PC-3 (cell line): ENCODE measurements around the gene VPS51. TPM values are rescaled to one million over a fixed set of nuclear protein-coding genes. Genes with fewer than 3 reads are reported as not detected.

Source experiments
- ATAC-seq: fragments of 200-7000 bp; cut with Tn5 transposase; 2 replicates; pipeline ENCODE4 v1.9.1; 2020; ENCODE audit warnings: mild to moderate bottlenecking, moderate library complexity
- BruUV-seq: library from RNA; stranded (reverse); fragments of 400-500 nt; replicated peaks from 2 replicates; lab custom pipeline; 2021; lab: Mats Ljungman, UMichigan
- CTCF ChIA-PET: fragments of 300-600 bp; sonication (Branson Sonifier 250); formaldehyde crosslinking; loops from one replicate; lab custom pipeline; 2022; ENCODE audit warnings: antibody characterized with exemption; lab: Charles Lee
- POLR2A ChIA-PET: fragments of 300-600 bp; sonication (Branson Sonifier 250); formaldehyde crosslinking; loops from one replicate; lab custom pipeline; 2022; ENCODE audit warnings: antibody characterized with exemption; ENCODE audit not compliant: unreplicated experiment; lab: Charles Lee
- DNase-seq: peaks from one replicate; pipeline ENCODE4 v3.0.0-alpha.2; 2015
- H2AFZ ChIP-seq: fragments of 300-600 bp; sonication (generic); 2 replicates; pipeline ENCODE4 v1.6.0; 2016; ENCODE audit warnings: antibody characterized with exemption, low read length
- H3F3A ChIP-seq: fragments of 300-600 bp; sonication (generic); one replicate; pipeline ENCODE4 v1.6.0; 2017; ENCODE audit warnings: antibody characterized with exemption, low read length, control low read depth, mild to moderate bottlenecking; ENCODE audit not compliant: unreplicated experiment
- H3K27ac ChIP-seq: fragments of 300-600 bp; sonication (generic); 2 replicates; pipeline ENCODE4 v1.5.1; 2016; ENCODE audit warnings: mild to moderate bottlenecking, low read length
- H3K27me3 ChIP-seq: fragments of 300-600 bp; sonication (generic); 2 replicates; pipeline ENCODE4 v1.6.1; 2016; ENCODE audit warnings: low read length, mixed read lengths
- H3K36me3 ChIP-seq: fragments of 300-600 bp; sonication (generic); 2 replicates; pipeline ENCODE4 v1.6.1; 2016; ENCODE audit warnings: low read depth, mixed run types, low read length, mixed read lengths
- H3K4me1 ChIP-seq: fragments of 300-600 bp; sonication (generic); 2 replicates; pipeline ENCODE4 v1.5.1; 2016; ENCODE audit warnings: low read length; ENCODE audit not compliant: insufficient read depth
- H3K4me2 ChIP-seq: fragments of 300-600 bp; sonication (generic); 2 replicates; pipeline ENCODE4 v1.6.0; 2016; ENCODE audit warnings: low read length
- H3K4me3 ChIP-seq: fragments of 300-600 bp; sonication (generic); 2 replicates; pipeline ENCODE4 v1.5.1; 2016; ENCODE audit warnings: mild to moderate bottlenecking, low read length, mixed read lengths
- H3K79me2 ChIP-seq: fragments of 300-600 bp; sonication (generic); 2 replicates; pipeline ENCODE4 v1.6.1; 2017; ENCODE audit warnings: low read length, mixed read lengths
- H3K9ac ChIP-seq: fragments of 300-600 bp; sonication (generic); 2 replicates; pipeline ENCODE4 v1.6.0; 2016; ENCODE audit warnings: mild to moderate bottlenecking, low read length
- H3K9me2 ChIP-seq: fragments of 300-600 bp; sonication (generic); replicated peaks from 2 replicates; pipeline ENCODE4 v1.6.1; 2016; ENCODE audit warnings: mixed run types, low read length, mixed read lengths
- H3K9me3 ChIP-seq: fragments of 300-600 bp; sonication (generic); 2 replicates; pipeline ENCODE4 v1.6.1; 2016; ENCODE audit warnings: low read length, mixed read lengths
- H4K20me1 ChIP-seq: fragments of 300-600 bp; sonication (generic); 2 replicates; pipeline ENCODE4 v1.6.1; 2016; ENCODE audit warnings: low read length, mixed read lengths
- CTCF ChIP-seq: fragments of 300-600 bp; sonication (generic); conservative IDR thresholded peaks from 2 replicates; pipeline ENCODE4 v1.5.1; 2017; ENCODE audit warnings: antibody characterized with exemption, low read depth, mild to moderate bottlenecking, low read length
- EZH2 ChIP-seq: fragments of 300-600 bp; sonication (generic); IDR thresholded peaks from one replicate; pipeline ENCODE4 v1.6.1; 2017; ENCODE audit warnings: antibody characterized with exemption, mild to moderate bottlenecking, low read length; ENCODE audit not compliant: unreplicated experiment
- EZH2phosphoT487 ChIP-seq: fragments of 300-600 bp; sonication (generic); IDR thresholded peaks from 2 replicates; pipeline ENCODE4 v1.6.1; 2018; ENCODE audit warnings: mild to moderate bottlenecking, antibody characterized with exemption, low read length, borderline replicate concordance
- intact Hi-C: fragments of 100-400 bp; cut with micrococcal nuclease; formaldehyde crosslinking; loops from 2 replicates; pipeline ENCODE4 v1.9.0; 2023
- total RNA-seq: library from RNA; depleted of rRNA; stranded (reverse); fragments of >200 nt; gene quantifications from 2 replicates; pipeline ENCODE4 v1.2.3, GENCODE V29; 2014

The VPS51 gene
- total RNA-seq, 1 experiment from 2014 or later = 414 TPM

- no peak for ATAC-seq
- Histone ChIP-seq H3F3A (peaks cover 20% of the 10 kb centered on the region), H3K4me2 (peak overlapping the region; percentile 89; the same call in 1 of the 2 replicates), H3K79me2 (peaks cover 73% of the 10 kb centered on the region), H2AFZ (no peak overlapping the region), H3K4me3 (no peak overlapping the region), H3K27ac (no peak overlapping the region), H3K9me2 (no peaks in the 10 kb centered on the region), H4K20me1 (0 out of 2 replicates have a peak, but pooled peaks cover 3% of the 10 kb centered on the region), H3K4me1 (peaks cover 30% of the 10 kb centered on the region), H3K36me3 (peaks cover 20% of the 10 kb centered on the region), H3K27me3 (no peaks in the 10 kb centered on the region), H3K9ac (no peak overlapping the region), H3K9me3 (no peaks in the 10 kb centered on the region)
- TF ChIP-seq EZH2phosphoT487 (no peak), EZH2 (no peak)
- POLR2A ChIA-PET = no interaction called here
- BruUV-seq = no TSS peak
- intact Hi-C loops = no loop called here
- no peak for DNase-seq
- CTCF ChIA-PET = interaction anchor here (0.7 kb wide), 1 partner anchor 10 kb away, joined by 3 read pairs; no protein-coding TSS in a partner anchor
Observed at GRCh38 chr11:65119670-65119995, 23.6 kb downstream of the VPS51 start.

- peaks cover 72% of the 10 kb centered on the region for H3K79me2 ChIP-seq
- no TSS peak for BruUV-seq
- no peak overlapping the region for H2AFZ ChIP-seq
- peaks cover 27% of the 10 kb centered on the region for H3K36me3 ChIP-seq
- CTCF ChIA-PET = interaction anchor here (0.7 kb wide), 1 partner anchor 135 kb away, joined by 5 read pairs; no protein-coding TSS in a partner anchor
- peak overlapping the region; percentile 89 for H3K4me2 ChIP-seq
- POLR2A ChIA-PET = no interaction called here
- peaks cover 20% of the 10 kb centered on the region for H3F3A ChIP-seq
- H3K4me3 ChIP-seq = peak overlapping the region; percentile 92
- no peaks in the 10 kb centered on the region for H3K27me3 ChIP-seq
- no peak for TF ChIP-seq CTCF
- TF ChIP-seq EZH2phosphoT487 = no peak
- no peak for TF ChIP-seq EZH2
- DNase-seq = no peak
- peak overlapping the region; percentile 42; the same call in 1 of the 2 replicates for H3K27ac ChIP-seq
- H4K20me1 ChIP-seq = 0 out of 2 replicates have a peak, but pooled peaks cover 3% of the 10 kb centered on the region
- H3K9me3 ChIP-seq = no peaks in the 10 kb centered on the region
- H3K9ac ChIP-seq = peak overlapping the region; percentile 96
- H3K4me1 ChIP-seq = peaks cover 32% of the 10 kb centered on the region
- no peak for ATAC-seq
- no peaks in the 10 kb centered on the region for H3K9me2 ChIP-seq
- intact Hi-C loops = no loop called here
Observed at GRCh38 chr11:65120831-65121230, 24.8 kb downstream of the VPS51 start.

- TSS peak; percentile 66 for BruUV-seq
- peaks cover 31% of the 10 kb centered on the region for H3K36me3 ChIP-seq
- CTCF ChIA-PET = interaction anchor here (0.7 to 0.9 kb wide), 2 partner anchors 11 to 134 kb away, joined by 3 to 5 read pairs; no protein-coding TSS in a partner anchor
Observed at GRCh38 chr11:65121447-65121864, 25.4 kb downstream of the VPS51 start.

More at GRCh38 chr11:65121447-65121864, 25.4 kb downstream of the VPS51 start:
- H3F3A ChIP-seq = peaks cover 20% of the 10 kb centered on the region
- TF ChIP-seq EZH2phosphoT487 = no peak
- TF ChIP-seq EZH2 = no peak
- no peak for TF ChIP-seq CTCF
- no peak for ATAC-seq
- peak overlapping the region; percentile 92 for H3K4me3 ChIP-seq
- peak overlapping the region; percentile 32; the same call in 1 of the 2 replicates for H2AFZ ChIP-seq
- H3K4me2 ChIP-seq = peak overlapping the region; percentile 89
- no peaks in the 10 kb centered on the region for H3K27me3 ChIP-seq
- H3K4me1 ChIP-seq = peaks cover 25% of the 10 kb centered on the region
- POLR2A ChIA-PET = interaction anchor here (0.6 to 1.6 kb wide), 6 partner anchors 14 to 152 kb away, joined by 3 to 24 read pairs (median 4); partner anchors contain the start of gene POLA2
- DNase-seq = no peak
- 0 out of 2 replicates have a peak, but pooled peaks cover 3% of the 10 kb centered on the region for H4K20me1 ChIP-seq
- peaks cover 65% of the 10 kb centered on the region for H3K79me2 ChIP-seq
- H3K9ac ChIP-seq = peak overlapping the region; percentile 96
- H3K9me3 ChIP-seq = no peaks in the 10 kb centered on the region
- H3K27ac ChIP-seq = peak overlapping the region; percentile 42
- H3K9me2 ChIP-seq = no peaks in the 10 kb centered on the region
- intact Hi-C loops = no loop called here
